HG02763 (cell line): ENCODE measurements around the gene TAB3.
A peak's percentile ranks its signal among the peaks of the same experiment; 100 is the strongest.
"Not testable (repeated sequence)": the region's sequence is repeated elsewhere in the genome, so short reads cannot be mapped to it uniquely, and the experiment has no call there.

Source experiments
- ATAC-seq: cut with Tn5 transposase; IDR thresholded peaks from one replicate; pipeline ENCODE4 v1.9.1; 2021; ENCODE audit warnings: mild to moderate bottlenecking, moderate library complexity; ENCODE audit not compliant: unreplicated experiment

Gene TAB3

DNA sequence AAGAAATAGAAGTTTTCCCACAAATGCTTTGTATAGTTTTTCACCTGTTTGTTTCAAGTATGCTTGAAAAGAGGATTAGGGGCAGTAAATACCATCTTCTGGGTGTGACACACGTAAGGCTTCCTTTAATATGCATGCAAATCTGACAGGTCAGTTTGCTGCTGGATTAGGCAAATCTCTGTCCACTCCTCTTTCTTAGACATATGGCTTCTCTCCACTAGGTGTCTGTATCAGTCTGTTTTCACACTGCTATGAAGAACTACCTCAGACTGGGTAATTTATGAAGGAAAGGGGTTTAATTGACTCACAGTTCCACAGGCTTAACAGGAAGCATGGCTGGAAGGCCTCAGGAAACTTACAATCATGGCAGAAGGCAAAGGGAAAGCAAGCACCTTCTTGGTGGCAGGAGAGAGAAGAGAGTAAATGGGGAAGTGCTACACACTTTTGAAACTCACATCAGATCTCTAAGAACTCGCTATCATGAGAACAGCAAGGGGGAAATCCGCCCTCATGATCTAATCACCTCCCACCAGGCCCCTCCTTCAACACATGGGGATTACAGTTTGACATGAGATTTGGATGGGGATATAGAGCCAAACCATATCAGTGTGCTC is 66.9 kb downstream of the TAB3 start:
- peak; percentile 78 for ATAC-seq

DNA sequence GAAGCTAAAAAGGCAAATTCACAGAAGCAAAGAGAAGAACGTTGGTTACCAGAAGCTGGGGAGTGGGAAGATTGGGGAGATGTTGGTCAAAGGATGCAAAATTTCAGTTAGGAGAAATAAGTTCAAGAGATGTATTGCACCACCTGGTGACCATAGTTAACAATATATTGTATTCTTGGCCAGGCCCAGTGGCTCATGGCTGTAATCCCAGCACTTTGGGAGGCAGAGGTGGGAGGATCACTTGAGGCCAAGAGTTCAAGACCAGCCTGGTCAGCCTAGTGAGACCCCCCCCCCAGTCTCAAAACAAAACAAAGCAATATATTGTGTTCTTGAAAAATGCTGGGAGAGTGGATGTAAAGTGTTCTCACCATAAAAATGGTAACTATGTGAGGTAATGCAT is 67.9 kb downstream of the TAB3 start:
- no peak for ATAC-seq

DNA sequence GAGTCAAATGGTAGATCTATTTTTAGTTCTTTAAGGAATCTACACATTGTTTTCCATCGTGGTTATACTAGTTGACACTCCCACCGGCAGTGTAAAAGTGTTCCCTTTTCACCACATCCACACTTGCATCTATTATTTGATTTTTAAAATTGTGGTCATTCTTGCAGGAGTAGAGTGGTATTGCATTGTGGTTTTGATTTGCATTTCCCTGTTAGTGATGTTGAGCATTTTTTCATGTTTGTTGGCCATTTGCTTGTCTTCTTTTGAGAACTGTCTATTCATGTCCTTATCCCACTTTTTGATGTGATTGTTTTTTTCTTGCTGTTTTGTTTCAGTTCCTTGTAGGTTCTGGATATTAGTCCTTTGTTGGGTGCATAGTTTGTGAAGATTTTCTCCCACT is 70.0 kb downstream of the TAB3 start:
- no peak for ATAC-seq

DNA sequence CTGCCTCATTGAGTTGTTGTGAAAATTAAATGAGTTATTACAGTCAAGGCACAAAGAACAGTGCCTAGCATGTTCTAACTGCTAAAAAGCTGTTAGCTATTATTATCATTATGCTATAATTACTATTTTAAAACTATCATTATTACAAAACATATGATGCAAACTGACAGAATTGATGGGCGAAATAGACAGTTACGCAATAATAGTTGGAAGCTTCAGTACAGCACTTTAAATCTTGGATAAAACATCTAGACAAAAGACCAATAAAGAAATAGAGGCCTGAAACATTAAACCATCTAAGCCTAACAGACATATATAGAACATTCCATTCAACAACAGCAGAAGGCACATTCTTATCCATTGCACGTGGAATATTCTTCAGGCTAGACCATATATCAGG is 73.0 kb downstream of the TAB3 start:
- ATAC-seq, result no peak

DNA sequence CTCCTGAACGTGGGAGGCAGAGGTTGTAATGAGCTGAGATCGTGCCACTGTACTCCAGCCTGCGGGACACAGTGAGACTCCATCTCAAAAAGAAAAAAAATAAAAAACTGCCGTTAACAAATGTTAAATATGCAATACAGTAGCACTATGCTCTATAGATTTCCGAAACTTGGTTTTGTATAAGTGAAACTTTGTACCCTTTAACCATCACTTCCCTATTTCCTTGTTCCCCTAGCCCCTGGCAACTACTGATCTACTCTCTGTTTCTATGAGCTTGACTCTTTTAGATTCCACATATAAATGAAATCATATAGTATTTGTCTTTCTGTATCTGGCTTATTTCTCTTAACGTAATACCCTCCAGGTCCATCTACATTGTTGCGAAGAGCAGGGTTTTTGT is 74.1 kb downstream of the TAB3 start:
- ATAC-seq, result no peak

DNA sequence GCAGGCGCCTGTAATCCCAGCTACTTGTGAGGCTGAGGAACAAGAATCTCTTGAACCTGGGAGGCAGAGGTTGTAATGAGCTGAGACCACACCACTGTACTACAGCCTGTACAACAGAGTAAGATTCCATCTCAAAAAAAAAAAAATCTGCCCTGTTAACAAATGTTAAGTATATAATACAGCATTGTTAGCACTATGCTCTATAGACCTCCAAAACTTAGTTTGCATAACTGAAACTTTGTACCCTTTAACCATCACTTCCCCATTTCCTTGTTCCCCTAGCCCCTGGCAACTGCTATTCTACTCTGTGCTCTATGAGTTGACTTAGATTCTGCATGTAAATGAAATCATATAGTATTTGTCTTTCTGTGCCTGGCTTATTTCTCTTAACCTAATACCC is 76.7 kb downstream of the TAB3 start:
- ATAC-seq, result peak; percentile 95

DNA sequence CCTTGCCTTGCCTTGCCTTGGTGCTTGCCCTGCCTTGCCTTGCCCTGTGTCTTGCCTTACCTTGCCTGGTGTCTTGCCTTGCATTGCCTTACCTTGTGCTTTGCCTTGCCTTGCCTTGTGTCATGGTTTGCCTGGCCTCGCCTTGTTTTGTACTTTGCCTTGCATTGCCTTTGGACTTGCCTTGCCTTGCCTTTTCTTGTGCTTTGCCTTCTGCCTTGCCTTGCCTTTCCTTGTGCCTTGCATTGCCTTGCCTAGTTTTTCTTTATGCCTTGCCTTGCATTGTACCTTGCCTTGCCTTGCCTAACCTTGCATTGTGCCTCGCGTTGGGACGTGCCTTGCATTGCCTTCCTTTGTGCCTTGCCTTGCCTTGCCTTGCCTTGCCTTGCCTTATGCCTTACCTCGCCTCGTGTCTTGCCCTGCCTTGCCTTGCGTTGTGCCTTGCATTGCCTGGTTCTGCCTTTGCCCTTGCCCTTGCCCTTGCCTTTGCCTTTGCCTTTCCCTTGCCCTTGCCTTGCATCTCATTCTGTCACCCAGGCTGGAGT is 82.8 kb downstream of the TAB3 start:
- no peak for ATAC-seq

DNA sequence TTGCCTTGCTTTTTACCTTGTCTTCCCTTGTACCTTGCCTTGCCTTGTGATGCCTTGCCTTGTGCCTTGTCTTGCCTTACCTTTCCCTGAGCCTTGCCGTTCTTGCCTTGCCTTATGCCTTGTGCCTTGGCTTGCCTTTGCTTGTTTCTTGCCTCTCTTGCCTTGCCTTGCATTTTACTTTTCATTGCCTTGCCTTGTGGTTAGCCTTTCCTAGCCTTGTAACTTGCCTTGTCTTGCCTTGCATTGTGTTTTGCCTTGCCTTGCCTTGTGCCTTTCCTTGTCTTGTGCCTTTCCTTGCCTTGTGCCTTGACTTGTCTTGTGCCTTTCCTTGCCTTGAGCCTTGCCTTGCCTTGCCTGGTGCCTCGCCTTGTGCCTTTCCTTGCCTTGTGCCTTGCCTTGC is 84.6 kb downstream of the TAB3 start:
- ATAC-seq, result no peak

DNA sequence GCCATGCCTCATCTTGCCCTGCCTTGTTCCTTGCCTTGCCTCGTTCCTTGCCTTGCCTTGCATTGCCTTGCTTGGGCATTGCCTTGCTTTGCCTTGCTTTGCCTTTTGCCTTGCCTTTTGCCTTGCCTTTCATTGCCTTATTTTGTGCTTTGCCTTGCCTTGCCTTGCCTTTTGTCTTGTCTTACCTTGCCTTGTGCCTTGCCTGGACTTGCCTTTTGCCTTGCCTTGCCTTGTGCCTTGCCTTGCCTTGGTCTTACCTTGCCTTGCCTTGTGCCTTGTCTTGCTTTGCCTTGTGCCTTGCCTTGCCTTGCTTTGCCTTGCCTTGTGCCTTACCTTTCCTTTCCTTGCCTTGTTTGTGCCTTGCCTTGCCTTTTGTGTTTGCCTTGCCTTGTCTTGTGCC is 88.2 kb downstream of the TAB3 start:
- ATAC-seq, result no peak

DNA sequence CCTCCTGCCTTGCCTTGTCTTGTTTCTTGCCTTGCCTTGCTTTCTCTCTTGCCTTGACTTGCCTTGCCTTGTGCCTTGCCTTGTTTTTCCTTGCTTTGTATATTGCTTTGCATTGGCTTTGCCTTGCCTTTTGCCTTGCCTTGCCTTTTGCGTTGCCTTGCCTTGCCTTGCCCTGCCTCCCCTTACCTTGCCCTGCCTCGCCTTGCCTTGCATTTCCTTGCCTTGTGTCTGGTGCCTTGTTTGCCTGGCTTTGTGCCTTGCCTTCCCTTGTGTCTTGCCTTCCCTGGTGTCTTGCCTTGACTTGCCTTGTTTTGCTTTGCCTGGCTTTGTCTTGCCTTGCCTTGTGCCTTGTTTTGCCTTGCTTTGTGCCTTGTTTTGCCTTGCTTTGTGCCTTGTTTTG is 89.7 kb downstream of the TAB3 start:
- ATAC-seq, result no peak

DNA sequence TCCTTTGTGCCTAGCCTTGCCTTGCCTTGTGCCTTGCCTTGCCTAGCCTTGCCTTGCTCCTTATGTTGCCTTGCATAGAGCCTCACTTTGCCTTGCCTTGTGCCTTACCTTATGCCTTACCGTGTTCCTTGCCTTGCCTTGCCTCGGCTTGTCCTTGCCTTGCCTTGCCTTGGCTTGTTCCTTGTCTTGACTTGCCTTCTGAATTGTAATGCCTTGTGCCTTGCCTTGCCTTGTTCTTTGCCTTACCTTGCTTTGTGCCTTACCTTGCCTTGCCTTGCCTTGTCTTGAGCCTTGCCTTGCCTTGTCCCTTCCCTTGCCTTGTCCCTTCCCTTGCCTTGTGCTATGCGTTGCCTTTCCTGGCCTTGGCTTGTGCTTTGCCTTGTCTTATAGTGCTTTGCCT is 90.2 kb downstream of the TAB3 start:
- no peak for ATAC-seq

DNA sequence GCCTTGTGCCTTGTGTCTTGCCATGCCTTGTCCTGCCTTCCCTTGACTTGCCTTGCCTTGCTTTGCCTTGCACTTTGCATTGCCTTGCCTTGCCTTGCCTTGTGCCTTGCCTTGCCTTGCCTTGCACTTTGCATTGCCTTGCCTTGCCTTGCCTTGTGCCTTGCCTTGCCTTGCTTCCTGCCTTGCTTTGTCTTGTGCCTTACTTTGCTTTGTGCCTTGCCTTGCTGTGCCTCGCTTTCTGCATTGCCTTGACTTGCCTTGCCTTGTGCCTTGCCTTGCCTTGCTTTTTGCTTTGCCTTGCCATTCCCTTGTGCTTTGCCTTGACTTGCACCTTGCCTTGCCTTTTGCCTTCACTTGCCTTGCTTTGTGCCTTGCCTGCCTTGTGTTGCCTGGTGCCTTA is 91.8 kb downstream of the TAB3 start:
- not testable (repeated sequence) for ATAC-seq

DNA sequence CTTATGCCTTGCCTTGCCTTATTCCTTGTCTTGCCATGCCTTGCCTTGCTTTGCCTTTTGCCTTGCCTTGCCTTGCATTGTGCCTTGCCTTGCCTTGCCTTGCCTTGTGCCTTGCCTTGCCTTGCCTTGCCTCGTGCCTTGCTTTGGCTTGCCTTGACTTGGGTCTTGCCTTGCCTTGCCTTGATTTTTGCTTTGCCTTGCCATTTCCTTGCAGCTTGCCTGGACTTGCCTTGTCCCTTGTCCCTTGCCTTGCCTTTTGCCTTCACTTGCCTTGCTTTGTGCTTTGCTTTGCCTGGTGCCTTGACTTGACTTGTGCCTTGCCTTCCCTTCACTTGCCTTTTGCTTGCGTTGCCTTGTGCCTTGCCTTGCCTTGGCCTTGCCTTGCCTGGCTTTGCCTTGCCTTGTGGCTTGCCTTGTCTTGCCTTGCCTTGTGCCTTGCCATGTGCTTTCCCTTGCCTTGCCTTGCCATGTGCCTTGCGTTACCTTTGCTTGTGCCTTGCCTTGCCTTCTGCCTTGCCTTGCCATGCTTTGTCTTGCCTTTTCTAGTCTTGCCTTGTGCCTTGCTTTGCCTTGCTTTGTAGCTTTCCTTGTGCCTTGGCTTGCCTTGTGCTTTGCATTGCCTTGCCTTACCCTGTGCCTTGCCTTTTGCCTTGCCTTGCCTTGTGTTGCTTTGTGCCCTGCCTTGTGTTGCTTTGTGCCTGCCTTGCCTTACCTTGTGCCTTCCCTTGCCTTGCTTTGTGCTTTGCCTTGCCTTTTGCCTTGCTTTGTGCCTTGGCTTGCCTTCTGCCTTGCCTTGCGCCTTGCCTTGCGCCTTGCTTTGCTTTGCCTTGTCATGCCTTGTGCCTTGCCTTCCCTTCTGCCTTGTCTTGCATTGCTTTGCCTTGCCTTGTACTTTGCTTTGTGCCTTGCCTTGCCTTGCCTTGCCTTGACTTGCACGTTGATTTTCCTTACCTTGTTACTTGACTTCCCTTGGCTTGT is 92.8 kb downstream of the TAB3 start:
- ATAC-seq, result no peak

DNA sequence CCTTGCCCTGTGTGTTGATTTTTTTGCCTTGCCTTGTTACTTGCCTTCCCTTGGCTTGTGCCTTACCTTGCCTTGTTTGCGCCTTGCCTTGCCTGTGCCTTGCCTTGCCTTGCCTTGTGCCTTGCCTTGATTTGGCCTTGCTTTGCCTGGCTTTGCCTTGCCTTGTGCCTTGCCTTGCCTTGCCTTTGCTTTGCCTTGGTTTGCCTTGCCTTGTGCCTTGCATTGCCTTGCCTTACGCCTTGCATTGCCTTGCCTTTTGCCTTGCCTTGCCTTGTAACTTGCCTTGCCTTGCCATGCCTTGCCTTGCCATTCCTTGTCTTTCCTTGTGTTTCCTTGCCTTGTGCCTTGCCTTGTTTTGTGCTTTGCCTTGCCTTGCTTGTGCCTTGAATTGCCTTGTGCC is 94.6 kb downstream of the TAB3 start:
- no peak for ATAC-seq

DNA sequence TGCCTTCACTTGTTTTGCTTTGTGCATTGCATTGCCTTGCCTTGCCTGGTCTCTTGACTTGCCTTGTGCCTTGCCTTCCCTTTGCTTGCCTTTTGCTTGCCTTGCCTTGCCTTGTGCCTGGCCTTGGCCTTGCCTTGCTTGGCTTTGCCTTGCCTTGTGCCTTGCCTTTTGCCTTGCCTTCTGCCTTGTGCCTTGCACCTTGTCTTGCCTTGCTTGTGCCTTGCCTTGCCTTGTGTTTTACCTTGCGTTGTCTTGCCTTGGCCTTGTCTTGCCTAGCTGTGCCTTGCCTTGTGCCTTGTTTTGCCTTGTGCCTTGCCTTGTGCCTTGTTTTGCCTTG is 95.3 kb downstream of the TAB3 start:
- ATAC-seq, result no peak

DNA sequence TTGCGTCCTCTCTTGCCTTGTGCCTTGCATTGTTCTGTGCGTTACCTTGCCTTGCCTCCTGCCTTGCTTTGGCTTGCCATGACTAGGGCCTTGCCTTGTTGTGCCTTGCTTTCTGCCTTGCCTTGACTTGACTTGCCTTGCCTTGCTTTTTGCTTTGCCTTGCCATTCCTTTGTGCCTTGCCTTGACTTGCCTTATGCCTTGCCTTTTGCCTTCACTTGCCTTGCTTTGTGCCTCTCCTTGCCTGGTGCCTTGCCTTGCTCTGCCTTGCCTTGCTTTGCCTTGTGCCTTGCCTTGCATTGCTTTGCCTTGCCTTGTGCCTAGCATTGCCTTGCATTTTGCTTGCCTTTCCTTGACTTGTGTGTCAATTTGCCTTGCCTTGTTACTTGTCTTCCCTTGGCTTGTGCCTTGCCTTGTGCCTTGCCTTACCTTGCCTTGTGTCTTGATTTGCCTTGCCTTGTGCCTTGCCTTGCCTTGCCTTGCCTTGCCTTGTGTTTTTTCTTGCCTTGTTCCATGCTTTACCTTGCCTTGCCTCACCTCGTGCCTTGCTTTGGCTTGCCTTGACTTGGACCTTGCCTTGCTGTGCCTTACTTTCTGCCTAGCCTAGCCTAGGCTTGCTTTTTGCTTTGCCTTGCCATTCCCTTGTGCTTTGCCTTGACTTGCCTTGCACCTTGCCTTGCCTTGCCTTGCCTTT is 95.8 kb downstream of the TAB3 start:
- ATAC-seq, result no peak

DNA sequence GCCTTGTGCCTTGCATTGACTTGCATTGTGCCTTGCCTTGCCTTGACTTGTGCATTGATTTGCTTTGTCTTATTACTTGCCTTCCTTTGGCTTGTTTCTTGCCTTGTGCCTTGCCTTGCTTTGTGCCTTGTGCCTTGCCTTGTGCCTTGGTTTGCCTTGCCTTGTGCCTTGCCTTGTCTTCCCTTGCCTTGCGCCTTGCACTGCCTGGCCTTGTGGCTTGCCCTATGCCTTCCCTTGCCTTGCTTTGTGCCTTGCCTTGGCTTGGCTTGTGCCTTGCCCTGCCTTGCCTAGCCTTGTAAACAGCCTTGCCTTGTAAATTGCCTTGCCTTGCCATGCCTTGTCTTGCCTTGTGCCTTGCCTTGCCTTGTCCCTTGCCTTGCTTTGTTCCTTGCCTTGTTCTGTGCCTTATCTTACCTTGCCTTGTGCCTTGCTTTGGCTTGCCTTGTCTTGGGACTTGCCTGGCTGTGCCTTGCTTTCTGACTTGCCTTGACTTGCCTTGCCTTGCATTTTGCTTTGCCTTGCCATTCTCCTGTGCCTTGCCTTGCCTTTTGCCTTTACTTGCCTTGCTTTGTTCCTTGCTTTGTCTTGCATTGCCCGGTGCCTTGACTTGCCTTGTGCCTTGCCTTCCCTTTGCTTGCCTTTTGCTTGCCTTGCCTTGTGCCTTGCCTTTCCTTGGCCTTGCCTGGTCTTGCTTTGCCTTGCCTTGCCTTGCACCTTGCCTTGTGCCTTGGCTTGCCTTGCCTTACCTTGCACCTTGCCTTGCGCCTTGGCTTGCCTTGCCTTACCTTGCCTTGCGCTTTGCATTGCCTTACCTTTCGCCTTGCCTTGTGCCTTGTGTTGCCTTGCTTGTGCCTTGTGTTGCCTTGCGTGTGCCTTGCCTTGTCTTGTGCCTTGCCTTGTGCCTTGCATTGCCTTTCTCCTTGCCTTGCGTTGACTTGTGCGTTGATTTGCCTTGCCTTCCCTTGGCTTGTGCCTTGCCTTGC is 97.5 kb downstream of the TAB3 start:
- no peak for ATAC-seq

DNA sequence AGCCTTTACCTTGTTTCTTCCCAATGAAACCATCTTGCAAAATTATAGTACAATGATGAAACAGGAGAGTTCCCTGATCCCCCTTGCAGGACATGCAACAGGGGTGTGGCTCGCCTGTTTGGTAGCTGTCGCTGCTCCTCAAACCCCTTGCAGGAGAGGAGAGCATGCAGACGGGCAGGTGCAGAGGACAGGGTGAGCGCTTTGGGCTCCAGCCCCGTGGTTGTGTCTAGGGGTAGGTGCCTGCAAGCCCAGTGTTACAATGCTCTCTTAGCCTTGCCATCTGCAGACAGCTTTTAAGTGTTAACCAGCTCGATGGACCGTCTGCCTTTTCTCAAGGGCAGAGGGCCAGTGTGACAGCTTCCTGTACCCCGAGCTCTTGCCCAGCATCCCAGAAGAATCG is 102.0 kb downstream of the TAB3 start:
- no peak for ATAC-seq

DNA sequence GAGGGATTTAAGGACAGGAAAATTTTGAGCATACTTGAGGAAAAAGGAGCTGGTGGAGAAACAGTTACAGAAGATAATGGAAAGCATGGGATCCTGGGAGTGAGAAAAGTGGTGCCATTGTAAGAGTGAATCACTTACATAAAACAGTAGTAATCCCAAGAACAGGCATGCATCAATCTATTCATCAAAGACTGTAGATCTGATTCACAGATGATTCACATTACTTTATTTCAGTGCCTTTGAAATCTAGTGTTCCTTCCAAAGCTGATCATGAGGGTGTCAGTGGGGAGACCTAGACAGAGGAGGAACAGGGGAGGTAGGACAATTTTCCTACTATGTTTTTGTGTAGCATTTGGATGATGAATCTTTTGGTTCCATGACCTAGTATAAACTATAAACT is 102.7 kb downstream of the TAB3 start:
- ATAC-seq, result no peak

DNA sequence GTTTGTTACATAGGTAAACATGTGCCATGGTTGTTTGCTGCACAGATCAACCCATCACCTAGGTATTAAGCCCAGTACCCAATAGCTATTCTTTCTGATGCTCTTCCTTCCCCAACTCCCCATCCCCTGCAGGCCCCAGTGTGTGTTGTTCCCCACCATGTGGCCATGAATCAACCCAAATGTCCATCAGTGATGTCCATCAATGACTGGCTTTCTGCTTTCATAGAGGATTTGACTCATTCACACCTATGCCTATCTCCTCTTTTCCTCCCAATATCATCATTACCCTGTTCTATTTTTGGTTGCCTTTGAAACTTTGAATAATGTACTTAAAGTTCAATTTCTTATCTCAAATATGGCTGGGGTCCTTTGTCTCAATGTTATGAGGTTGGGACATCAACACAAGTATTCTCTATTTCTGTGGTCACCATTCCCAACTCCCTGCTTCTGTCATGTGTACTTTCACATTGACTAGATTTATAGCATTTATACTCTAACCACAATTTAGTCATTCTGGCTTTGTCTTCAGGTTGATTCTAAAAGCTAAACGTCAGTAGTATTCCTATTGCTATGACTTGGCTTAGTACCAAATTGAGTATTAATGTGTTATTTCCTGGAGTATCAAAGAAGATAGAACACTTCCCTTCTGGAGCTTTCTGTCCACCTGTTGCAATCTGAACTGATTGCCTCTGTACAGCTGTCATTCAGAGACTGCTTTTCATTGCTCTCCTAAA is 107.2 kb downstream of the TAB3 start:
- ATAC-seq, result no peak
